ENCODE measurements around the gene AUTS2.
"Not testable (repeated sequence)": the region's sequence is repeated elsewhere in the genome, so short reads cannot be mapped to it uniquely, and the experiment has no call there.

Gene AUTS2

DNA sequence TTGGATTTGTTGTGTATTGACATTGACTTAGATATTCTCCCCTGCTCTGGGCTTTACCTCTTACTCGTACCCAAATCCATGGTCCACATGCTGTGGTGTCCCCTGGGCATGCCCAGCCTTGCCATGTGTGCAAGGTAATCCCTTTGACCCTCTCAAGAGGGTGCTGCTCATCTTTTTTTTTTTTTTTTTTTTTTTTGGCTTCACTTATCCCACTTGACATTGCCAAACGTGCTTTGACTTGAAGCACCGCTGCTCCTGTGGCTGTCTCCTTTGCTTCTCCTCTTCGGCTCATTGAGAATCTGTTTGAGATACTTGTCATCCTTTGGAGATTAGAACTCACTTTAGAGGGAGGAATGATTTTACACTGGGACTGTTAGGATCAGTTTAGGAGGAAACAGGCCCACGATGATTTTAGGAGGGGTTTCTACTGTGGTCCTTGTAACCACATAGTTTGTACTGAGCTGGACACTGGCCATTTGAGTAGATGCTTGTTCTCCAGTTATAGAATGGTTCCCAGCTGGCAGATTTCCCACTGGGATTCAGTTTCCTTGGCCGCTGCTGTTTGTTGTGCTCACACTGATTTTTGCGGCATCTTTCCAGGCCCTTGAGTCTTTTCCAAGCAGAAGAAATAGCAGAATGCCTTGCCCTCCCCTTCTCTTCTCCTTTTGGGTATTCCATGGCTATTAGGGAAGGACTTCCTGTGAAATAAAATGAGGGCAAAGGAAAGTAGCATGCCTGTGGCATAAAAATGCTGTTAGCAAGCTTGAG lies 184.8 kb downstream of the AUTS2 start:
- no peak overlapping the region for H3K4me3 ChIP-seq (ENCODE audit: low read length)
- no peak for DNase-seq (ENCODE audit: low read depth)
- TF ChIP-seq, protein P1, sequence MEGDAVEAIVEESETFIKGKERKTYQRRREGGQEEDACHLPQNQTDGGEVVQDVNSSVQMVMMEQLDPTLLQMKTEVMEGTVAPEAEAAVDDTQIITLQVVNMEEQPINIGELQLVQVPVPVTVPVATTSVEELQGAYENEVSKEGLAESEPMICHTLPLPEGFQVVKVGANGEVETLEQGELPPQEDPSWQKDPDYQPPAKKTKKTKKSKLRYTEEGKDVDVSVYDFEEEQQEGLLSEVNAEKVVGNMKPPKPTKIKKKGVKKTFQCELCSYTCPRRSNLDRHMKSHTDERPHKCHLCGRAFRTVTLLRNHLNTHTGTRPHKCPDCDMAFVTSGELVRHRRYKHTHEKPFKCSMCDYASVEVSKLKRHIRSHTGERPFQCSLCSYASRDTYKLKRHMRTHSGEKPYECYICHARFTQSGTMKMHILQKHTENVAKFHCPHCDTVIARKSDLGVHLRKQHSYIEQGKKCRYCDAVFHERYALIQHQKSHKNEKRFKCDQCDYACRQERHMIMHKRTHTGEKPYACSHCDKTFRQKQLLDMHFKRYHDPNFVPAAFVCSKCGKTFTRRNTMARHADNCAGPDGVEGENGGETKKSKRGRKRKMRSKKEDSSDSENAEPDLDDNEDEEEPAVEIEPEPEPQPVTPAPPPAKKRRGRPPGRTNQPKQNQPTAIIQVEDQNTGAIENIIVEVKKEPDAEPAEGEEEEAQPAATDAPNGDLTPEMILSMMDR (conservative IDR thresholded peaks at IDR 0.05; ENCODE audit: low read depth, low read length) = no peak

DNA sequence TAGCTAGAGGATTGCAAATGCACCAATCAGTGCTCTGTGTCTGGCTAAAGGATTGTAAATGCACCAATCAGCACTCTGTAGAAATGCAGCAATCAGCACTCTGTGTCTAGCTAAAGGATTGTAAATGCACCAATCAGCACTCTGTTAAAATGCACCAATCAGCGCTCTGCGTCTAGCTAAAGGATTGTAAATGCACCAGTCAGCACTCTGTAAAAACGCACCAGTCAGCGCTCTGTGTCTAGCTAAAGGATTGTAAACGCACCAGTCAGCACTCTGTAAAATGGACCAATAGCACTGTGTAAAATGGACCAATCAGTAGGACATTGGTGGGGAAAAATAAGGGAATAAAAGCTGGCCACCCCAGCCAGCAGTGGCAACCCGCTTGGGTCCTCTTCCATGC lies 187.9 kb downstream of the AUTS2 start:
- H3K4me3 ChIP-seq (ENCODE audit: low read length); DNase-seq (ENCODE audit: low read depth): not testable (repeated sequence)

DNA sequence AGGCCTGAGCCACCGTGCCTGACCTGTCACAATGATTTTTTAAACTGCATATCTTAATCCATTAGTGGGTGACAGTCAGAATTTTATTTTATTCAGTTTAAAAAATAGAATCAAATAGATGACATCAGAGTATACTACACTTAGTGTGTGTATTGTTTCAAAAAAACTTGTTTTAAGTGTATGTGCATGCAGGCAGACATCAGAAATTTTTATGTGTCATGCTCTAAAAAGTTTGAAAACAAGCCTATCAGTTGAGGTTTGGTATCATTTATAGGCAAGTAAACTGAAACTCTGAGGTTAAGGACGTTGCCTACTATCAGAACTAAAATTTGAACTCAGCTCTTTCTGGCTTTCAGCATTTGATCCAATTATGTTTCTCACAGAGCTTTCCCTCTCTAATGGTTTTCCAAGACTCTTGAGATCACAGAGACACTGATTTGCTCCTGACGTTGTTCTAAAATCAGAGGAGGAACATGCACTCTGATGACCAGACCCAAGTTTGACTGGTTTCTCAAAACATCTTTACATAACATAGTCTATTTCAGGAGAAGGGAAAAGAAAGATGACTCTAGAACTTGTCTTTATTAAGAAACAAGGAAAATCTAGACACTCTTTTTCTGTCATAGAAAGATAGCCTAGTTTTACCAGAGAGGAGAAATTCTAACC lies 188.6 kb downstream of the AUTS2 start:
- DNase-seq (ENCODE audit: low read depth) = no peak
- TF ChIP-seq, protein P1 (conservative IDR thresholded peaks at IDR 0.05; ENCODE audit: low read depth, low read length) = no peak
- H3K4me3 ChIP-seq (ENCODE audit: low read length) = no peak overlapping the region

DNA sequence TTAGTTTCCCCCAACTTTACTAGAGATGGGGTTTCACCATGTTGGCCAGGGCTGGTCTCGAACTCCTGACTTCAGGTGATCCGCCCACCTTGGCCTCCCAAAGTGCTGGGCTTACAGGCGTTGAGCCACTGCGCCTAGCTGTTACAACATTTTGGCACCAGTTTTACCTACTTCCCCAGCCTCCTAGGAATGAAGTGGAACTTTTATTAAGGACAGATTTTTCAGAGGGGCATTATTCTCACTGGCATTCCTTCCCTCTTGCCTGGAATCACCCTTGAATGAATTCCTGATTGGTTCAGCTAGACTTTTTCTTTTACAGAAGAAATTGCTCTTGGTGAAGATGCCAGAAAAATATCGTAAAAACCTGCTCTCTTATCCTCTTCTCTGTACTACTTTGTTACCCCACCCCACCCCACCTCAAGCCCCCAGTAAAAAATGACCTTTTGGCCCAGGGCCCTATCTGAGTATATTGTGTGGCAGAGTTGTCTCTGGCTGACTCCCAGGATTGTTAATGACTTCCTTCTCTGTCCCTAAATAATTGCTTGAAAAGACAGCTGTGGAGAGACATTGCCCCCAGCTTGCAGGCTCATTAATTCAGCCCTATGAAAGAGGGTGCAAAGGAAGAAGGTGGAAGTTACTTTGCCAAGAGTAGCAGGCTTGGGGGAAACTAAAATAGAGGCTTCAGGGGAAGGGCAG lies 189.6 kb downstream of the AUTS2 start:
- no peak overlapping the region for H3K4me3 ChIP-seq (ENCODE audit: low read length)
- TF ChIP-seq, protein P1 (conservative IDR thresholded peaks at IDR 0.05; ENCODE audit: low read depth, low read length) = no peak
- DNase-seq (ENCODE audit: low read depth) = no peak

DNA sequence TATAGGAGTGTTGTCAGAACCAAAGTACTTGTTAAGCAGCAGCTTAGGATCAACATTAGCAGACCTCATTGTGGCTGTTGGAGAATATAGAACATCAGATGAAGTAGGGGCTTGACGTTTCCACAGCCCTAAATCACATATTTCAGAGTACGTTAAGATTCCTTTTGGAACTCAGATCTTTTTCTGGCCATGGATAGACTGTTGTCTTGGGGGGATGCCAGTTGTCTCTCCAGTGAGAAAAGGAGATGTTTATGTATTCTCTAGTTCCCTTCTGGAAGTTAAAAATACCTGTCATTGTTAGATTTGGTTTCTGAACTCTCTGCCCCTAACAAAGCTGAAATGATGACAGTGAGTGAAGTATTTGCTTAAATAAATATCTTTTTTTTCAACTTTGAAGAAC lies 191.3 kb downstream of the AUTS2 start:
- no peak overlapping the region for H3K4me3 ChIP-seq (ENCODE audit: low read length)
- DNase-seq (ENCODE audit: low read depth) = no peak
- TF ChIP-seq, protein P1 (conservative IDR thresholded peaks at IDR 0.05; ENCODE audit: low read depth, low read length) = no peak

DNA sequence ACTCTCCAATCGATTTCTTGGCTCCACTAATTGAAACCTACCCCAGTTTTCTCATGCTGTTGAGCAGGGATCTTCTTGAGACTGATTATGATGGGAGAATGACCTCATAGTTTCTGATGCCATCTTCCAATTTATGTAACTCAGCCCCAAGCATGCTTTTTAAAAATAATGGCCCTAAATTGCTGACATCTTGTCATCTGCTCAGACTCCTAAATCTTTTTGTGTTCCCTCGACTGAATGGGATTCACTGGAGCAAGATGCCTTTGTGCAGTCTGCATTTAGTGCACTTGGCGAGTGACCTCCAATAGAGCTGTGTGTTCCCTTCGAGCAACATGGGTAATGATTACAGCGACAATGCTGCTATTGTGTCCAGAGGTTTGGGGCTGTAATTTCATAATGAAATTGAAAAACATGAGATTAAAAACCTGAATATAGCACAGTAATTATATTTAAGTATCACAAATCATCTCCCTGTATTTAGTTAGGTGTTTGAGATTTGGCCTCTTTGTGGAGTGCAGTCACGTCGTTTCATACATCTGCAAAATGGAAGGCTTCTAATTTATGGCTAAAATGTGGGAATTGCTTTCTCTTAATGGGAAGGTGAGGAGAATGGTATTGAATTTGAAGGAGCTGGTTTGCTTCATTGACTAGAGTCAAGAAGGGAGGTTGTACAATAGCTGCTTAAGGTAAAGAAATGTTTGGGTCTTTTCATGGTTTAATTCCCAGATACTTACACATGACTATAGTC lies 192.9 kb downstream of the AUTS2 start:
- TF ChIP-seq, protein P1 (conservative IDR thresholded peaks at IDR 0.05; ENCODE audit: low read depth, low read length) = no peak
- H3K4me3 ChIP-seq (ENCODE audit: low read length) = no peak overlapping the region
- no peak for DNase-seq (ENCODE audit: low read depth)

DNA sequence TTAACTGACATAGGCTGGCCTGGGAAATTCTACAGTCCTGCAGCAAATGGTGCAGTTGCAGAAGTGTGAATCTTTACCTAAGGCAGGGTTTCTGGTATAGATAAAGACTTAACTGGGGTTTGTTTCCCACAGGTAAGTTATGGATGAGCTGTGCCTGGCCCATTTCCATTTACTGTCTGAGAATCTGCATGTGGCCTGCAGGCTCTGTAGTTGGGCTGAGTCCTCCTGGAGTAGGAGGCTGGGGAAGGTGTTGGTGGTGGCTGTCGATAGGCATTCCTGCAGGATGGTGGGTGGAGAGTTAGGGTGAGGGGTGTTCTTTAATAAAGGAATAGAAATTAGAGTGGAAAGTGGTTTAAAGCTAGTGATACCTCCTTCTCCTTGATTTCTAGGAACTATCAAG lies 193.5 kb downstream of the AUTS2 start:
- DNase-seq (ENCODE audit: low read depth) = no peak
- TF ChIP-seq, protein P1 (conservative IDR thresholded peaks at IDR 0.05; ENCODE audit: low read depth, low read length) = no peak
- H3K4me3 ChIP-seq (ENCODE audit: low read length) = no peak overlapping the region
